Osteoblast (primary cell): Measurements from ENCODE around the gene VCL. TPM values are rescaled to one million over a fixed set of nuclear protein-coding genes. Genes with fewer than 3 reads are reported as not detected.

Source experiments
- DNase-seq: peaks from one replicate; pipeline ENCODE4 v3.0.0; 2011; ENCODE audit warnings: low spot score, mixed read lengths; ENCODE audit not compliant: insufficient read length; ENCODE audit errors: missing footprints
- H2AFZ ChIP-seq: 2 replicates; pipeline ENCODE4 v1.6.0; 2011; ENCODE audit warnings: mild to moderate bottlenecking, low read length
- H3K27ac ChIP-seq: 2 replicates; pipeline ENCODE4 v1.5.1; 2011; ENCODE audit warnings: mild to moderate bottlenecking, low read depth, low read length, moderate library complexity
- H3K27me3 ChIP-seq: 2 replicates; pipeline ENCODE4 v1.6.0; 2012; ENCODE audit warnings: mild to moderate bottlenecking, control low read depth, inconsistent platforms, low read length, moderate library complexity; ENCODE audit not compliant: insufficient read depth
- H3K36me3 ChIP-seq: 2 replicates; pipeline ENCODE4 v1.5.1; 2011; ENCODE audit warnings: mild to moderate bottlenecking, low read length, control low read depth, moderate library complexity; ENCODE audit not compliant: insufficient read depth
- H3K4me1 ChIP-seq: 2 replicates; pipeline ENCODE4 v1.5.1; 2011; ENCODE audit warnings: mild to moderate bottlenecking, low read length, control low read depth, moderate library complexity; ENCODE audit not compliant: insufficient read depth
- H3K4me2 ChIP-seq: 2 replicates; pipeline ENCODE4 v1.6.0; 2011; ENCODE audit warnings: mild to moderate bottlenecking, low read length; ENCODE audit not compliant: insufficient read depth
- H3K4me3 ChIP-seq: fragments of 200-600 bp; sonication (generic); 3 replicates; pipeline ENCODE4 v1.5.1; 2012; ENCODE audit warnings: mild to moderate bottlenecking, low read length, inconsistent platforms; ENCODE audit not compliant: insufficient read depth
- H3K79me2 ChIP-seq: 2 replicates; pipeline ENCODE4 v1.6.0; 2012; ENCODE audit warnings: mild to moderate bottlenecking, low read length, control low read depth, inconsistent platforms; ENCODE audit not compliant: insufficient read depth
- H3K9me3 ChIP-seq: 2 replicates; pipeline ENCODE4 v1.5.1; 2011; ENCODE audit warnings: low read depth, low read length, control low read depth
- H4K20me1 ChIP-seq: 2 replicates; pipeline ENCODE4 v1.6.0; 2012; ENCODE audit warnings: mild to moderate bottlenecking, low read length, control low read depth; ENCODE audit not compliant: insufficient read depth
- total RNA-seq: library from RNA; depleted of rRNA; stranded (reverse); fragments of >200 nt; gene quantifications from 2 replicates; pipeline ENCODE4 v1.2.3, GENCODE V29; 2012
- TF ChIP-seq, protein P1 (sequence below): IDR thresholded peaks from 2 replicates; pipeline ENCODE4 v1.5.1; 2011; ENCODE audit warnings: mild to moderate bottlenecking, low read depth, low read length, moderate library complexity; ENCODE audit errors: extremely low read depth

Gene VCL
- total RNA-seq, 1 donor, result 201 TPM

DNA sequence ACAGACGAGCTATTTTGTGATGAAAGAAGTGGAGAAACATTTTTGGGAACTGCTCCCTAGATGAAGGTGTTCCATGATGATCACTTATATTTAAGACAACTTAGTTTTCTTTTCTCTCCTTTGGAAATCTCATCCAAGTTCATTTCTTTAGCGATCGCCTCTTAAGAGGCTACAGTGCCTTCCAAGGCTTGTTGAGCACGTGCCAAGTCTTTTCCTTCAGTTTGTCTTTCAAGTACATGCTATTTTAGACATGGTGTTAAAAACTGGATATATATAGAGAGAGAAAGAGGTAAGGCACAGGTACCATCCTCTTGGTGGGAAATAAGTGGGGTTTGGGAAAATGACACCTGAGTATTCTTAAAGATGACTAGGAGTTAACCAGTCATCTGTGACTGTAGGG is 155.8 kb downstream of the VCL start:
- Histone ChIP-seq H3K9me3 (no peaks in the 10 kb centered on the region), H3K79me2 (peaks cover 28% of the 10 kb centered on the region), H3K4me1 (peaks cover 14% of the 10 kb centered on the region), H3K36me3 (no peaks in the 10 kb centered on the region), H3K4me2 (no peak overlapping the region), H2AFZ (no peak overlapping the region), H3K27me3 (no peaks in the 10 kb centered on the region), H3K27ac (no peak overlapping the region), H4K20me1 (peaks cover 5% of the 10 kb centered on the region), H3K4me3 (no peak overlapping the region)
- TF ChIP-seq, protein P1, sequence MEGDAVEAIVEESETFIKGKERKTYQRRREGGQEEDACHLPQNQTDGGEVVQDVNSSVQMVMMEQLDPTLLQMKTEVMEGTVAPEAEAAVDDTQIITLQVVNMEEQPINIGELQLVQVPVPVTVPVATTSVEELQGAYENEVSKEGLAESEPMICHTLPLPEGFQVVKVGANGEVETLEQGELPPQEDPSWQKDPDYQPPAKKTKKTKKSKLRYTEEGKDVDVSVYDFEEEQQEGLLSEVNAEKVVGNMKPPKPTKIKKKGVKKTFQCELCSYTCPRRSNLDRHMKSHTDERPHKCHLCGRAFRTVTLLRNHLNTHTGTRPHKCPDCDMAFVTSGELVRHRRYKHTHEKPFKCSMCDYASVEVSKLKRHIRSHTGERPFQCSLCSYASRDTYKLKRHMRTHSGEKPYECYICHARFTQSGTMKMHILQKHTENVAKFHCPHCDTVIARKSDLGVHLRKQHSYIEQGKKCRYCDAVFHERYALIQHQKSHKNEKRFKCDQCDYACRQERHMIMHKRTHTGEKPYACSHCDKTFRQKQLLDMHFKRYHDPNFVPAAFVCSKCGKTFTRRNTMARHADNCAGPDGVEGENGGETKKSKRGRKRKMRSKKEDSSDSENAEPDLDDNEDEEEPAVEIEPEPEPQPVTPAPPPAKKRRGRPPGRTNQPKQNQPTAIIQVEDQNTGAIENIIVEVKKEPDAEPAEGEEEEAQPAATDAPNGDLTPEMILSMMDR, result no peak
- DNase-seq, result peak; percentile 59

DNA sequence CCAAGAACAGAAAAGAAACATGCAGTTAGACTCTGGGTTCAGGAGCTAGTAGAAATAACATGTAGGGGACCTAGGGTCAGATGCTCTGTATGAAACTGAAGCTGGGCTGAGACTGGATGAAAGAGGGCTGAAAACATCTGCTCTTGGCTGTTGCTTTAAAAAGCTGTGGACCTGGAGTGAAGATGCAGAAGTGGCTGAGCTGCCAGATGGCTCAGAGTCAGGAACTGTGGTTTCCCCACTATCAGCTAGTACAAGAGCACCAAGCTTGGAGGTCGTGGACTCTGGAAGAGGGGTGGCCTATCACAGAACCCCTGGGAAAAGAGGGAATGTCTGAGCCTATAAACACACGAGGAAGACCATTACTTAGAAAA is 159.0 kb downstream of the VCL start:
- no peak for DNase-seq
- H2AFZ ChIP-seq, result no peak overlapping the region
- H4K20me1 ChIP-seq, result no peaks in the 10 kb centered on the region
- peaks cover 2% of the 10 kb centered on the region for H3K79me2 ChIP-seq
- no peaks in the 10 kb centered on the region for H3K36me3 ChIP-seq
- H3K4me2 ChIP-seq, result no peak overlapping the region
- TF ChIP-seq, protein P1, result no peak
- no peak overlapping the region for H3K4me3 ChIP-seq
- H3K27ac ChIP-seq, result no peak overlapping the region
- H3K27me3 ChIP-seq, result no peaks in the 10 kb centered on the region
- H3K4me1 ChIP-seq, result peaks cover 4% of the 10 kb centered on the region
- no peaks in the 10 kb centered on the region for H3K9me3 ChIP-seq

DNA sequence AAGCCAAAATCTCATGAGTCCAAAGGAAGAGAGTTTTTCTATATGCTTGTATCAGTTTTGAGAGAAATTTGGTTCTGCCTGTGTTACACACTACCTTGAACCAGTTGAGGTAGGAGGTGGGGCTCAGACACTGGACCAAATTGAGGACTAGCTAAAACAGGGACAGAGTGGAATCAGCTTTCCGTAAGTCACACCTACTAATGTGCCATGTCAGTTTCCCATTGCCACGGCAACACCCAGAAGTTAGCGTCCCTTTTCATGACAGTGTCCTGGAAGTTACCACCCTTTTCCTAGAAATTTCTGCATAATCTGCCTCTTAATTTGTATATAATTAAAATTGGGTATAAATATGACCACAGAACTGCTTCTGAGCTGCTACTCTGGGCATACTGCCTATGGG is 162.1 kb downstream of the VCL start:
- H3K36me3 ChIP-seq, result no peaks in the 10 kb centered on the region
- H2AFZ ChIP-seq, result no peak overlapping the region
- H3K4me3 ChIP-seq, result no peak overlapping the region
- no peak overlapping the region for H3K27ac ChIP-seq
- H3K4me1 ChIP-seq, result peaks cover 6% of the 10 kb centered on the region
- DNase-seq, result no peak
- no peaks in the 10 kb centered on the region for H3K9me3 ChIP-seq
- TF ChIP-seq, protein P1, result no peak
- H3K27me3 ChIP-seq, result no peaks in the 10 kb centered on the region
- no peak overlapping the region for H3K4me2 ChIP-seq
- no peaks in the 10 kb centered on the region for H4K20me1 ChIP-seq
- H3K79me2 ChIP-seq, result no peaks in the 10 kb centered on the region

DNA sequence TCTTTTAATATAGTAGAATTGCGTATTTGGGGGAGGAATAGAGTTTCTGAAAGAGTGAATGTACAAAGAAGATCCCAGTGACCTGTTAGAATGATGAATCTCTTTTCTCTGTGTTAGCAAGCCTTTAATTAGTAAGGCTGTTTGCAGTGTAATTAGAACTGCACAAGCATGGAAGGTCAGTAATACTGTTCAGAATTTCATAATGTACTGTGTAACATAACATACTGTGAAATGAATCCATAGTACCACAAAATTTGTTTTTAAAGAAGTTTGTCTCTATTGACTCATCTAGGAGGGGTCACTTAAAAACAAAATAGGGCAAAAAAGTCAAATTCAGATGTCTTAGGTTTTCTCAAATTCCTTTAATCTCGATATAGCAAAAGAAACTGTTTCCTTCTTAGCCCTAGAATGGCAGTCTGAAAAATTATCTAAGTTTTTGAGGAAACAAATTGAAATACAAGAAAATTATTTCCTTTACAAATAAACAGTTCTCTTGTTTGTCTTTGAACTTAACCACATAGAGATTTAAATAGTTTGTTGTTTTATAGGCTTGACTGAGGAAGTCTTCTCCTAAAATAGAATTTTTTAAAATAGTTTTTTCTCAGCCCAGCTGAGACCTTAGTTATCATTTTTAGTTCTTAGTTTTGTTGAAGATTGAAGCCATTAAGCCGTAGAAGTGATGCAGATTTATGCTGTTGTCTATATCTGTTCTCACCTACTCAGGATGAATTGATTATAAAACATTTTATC is 165.6 kb downstream of the VCL start:
- H4K20me1 ChIP-seq, result no peaks in the 10 kb centered on the region
- no peaks in the 10 kb centered on the region for H3K36me3 ChIP-seq
- H3K4me2 ChIP-seq, result no peak overlapping the region
- DNase-seq, result no peak
- H2AFZ ChIP-seq, result no peak overlapping the region
- H3K27me3 ChIP-seq, result no peaks in the 10 kb centered on the region
- TF ChIP-seq, protein P1, result no peak
- no peak overlapping the region for H3K4me3 ChIP-seq
- H3K79me2 ChIP-seq, result no peaks in the 10 kb centered on the region
- H3K9me3 ChIP-seq, result no peaks in the 10 kb centered on the region
- H3K27ac ChIP-seq, result no peak overlapping the region
- H3K4me1 ChIP-seq, result peaks cover 15% of the 10 kb centered on the region
